Measurements from ENCODE around the gene MTCH1.
"Not testable (repeated sequence)": the region's sequence is repeated elsewhere in the genome, so short reads cannot be mapped to it uniquely, and the experiment has no call there.

Gene MTCH1

DNA sequence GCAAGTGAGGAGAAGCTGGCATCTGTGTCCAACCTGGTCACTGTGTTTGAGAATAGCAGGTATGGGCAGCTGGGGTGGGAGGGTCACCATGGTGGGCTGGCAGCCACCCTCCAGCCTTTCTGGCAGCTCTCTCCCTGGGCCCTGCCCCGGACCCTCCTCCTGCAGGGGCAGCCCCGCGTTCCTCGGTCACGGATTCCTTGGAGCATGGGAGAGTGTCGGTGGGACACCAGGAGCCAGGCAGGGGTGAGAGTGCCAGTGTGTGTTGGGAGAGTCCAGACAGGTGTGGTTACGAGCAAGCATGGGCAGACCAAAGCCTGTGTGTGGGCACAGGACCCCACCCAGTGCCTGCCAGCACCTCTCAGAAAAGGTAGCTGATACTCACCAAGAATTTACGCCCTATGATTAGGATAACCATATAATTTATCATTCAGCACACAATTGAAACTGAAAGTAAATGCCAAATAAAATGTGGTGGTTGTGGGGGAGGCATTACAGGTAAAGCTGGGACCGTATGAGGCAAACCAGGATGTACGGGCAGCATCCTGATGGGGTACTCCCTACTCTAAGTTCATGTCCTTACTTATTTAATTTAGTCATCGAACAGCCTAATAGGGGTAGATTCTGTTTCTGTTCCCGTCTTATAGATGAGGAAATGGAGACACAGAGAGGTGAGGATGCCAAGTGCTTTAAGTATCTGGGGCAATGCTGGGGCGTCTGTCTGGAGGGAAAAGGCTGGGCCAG, 20.0 kb upstream of the MTCH1 start:
- H3K27ac ChIP-seq (ENCODE audit: insufficient read depth, low read length, poor library complexity, severe bottlenecking), result no peak overlapping the region
- no peak overlapping the region for H3K4me3 ChIP-seq (ENCODE audit: insufficient read depth, low read depth, low read length, poor library complexity, severe bottlenecking)
- no peaks in the 10 kb centered on the region for H3K36me3 ChIP-seq (ENCODE audit: control insufficient read depth, insufficient read depth, low read length)
- H3K27me3 ChIP-seq (replicated peaks; ENCODE audit: control insufficient read depth, insufficient read depth, low read length, poor library complexity, severe bottlenecking), result no peaks in the 10 kb centered on the region
- DNase-seq, result no peak
- H3K4me1 ChIP-seq (ENCODE audit: control insufficient read depth, insufficient read depth, low read length, poor library complexity, severe bottlenecking), result no peaks in the 10 kb centered on the region
- no peaks in the 10 kb centered on the region for H3K9me3 ChIP-seq (ENCODE audit: control insufficient read depth, low read length)

DNA sequence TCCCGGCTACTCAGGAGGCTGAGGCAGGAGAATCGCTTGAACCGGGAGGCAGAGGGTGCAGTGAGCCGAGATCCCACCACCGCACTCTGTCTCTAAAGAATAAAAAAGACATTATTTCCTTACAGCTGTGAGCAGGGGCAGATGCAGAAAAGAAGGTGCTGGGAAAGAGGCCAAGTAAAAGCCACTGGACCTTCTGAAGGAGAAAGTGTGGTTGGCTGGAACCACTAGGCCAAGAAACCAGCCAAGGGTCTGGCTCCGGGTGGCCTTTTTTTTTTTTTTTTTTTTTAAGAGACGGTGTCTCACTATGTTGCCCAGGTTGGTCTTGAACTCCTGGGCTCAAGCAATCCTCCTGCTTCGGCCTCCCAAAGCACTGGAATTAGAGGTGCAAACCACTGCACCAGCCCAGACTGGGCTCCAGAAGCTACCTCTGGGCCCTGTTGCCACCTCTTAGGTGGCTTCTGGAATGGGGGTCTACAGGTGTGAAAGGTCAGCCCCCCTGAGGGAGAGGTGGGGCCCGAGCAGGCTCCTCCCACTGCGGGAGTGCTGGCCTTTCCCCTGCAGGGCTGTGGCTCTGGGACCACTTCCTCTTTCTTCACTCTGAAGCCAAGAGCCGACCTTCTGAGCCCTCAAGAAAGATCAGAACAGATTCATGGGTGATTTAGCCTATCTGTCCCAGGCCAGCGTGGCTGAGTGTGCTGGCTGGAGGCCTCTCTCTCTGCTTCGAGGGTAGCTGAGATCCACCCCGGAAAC, 19.2 kb upstream of the MTCH1 start, which contains the start of gene FGD2:
FGD2 (plus strand) TSS at position 595 of the 750 bp plus-strand sequence. CDS start 163 bp downstream, outside the sequence.
- no peaks in the 10 kb centered on the region for H3K4me1 ChIP-seq (ENCODE audit: control insufficient read depth, insufficient read depth, low read length, poor library complexity, severe bottlenecking)
- H3K36me3 ChIP-seq (ENCODE audit: control insufficient read depth, insufficient read depth, low read length), result no peaks in the 10 kb centered on the region
- no peak within 1 kb of the TSS for H3K27ac ChIP-seq (ENCODE audit: insufficient read depth, low read length, poor library complexity, severe bottlenecking)
- no peaks in the 10 kb centered on the region for H3K27me3 ChIP-seq (replicated peaks; ENCODE audit: control insufficient read depth, insufficient read depth, low read length, poor library complexity, severe bottlenecking)
- no peak within 1 kb of the TSS for H3K4me3 ChIP-seq (ENCODE audit: insufficient read depth, low read depth, low read length, poor library complexity, severe bottlenecking)
- no peak for DNase-seq
- H3K9me3 ChIP-seq (ENCODE audit: control insufficient read depth, low read length), result no peaks in the 10 kb centered on the region

- DNase-seq, result no peak
- Histone ChIP-seq H3K36me3 (ENCODE audit: control insufficient read depth, insufficient read depth, low read length) (no peaks in the 10 kb centered on the region), H3K27me3 (replicated peaks; ENCODE audit: control insufficient read depth, insufficient read depth, low read length, poor library complexity, severe bottlenecking) (no peaks in the 10 kb centered on the region), H3K4me3 (ENCODE audit: insufficient read depth, low read depth, low read length, poor library complexity, severe bottlenecking) (no peak overlapping the region), H3K27ac (ENCODE audit: insufficient read depth, low read length, poor library complexity, severe bottlenecking) (no peak overlapping the region), H3K4me1 (ENCODE audit: control insufficient read depth, insufficient read depth, low read length, poor library complexity, severe bottlenecking) (no peaks in the 10 kb centered on the region), H3K9me3 (ENCODE audit: control insufficient read depth, low read length) (no peaks in the 10 kb centered on the region)
Observed at GRCh38 chr6:37004044-37004980, 18.3 kb upstream of the MTCH1 start.

- H3K9me3 ChIP-seq (ENCODE audit: control insufficient read depth, low read length), result no peaks in the 10 kb centered on the region
- H3K4me3 ChIP-seq (ENCODE audit: insufficient read depth, low read depth, low read length, poor library complexity, severe bottlenecking), result no peak overlapping the region
- no peaks in the 10 kb centered on the region for H3K36me3 ChIP-seq (ENCODE audit: control insufficient read depth, insufficient read depth, low read length)
- H3K27ac ChIP-seq (ENCODE audit: insufficient read depth, low read length, poor library complexity, severe bottlenecking), result no peak overlapping the region
- DNase-seq, result no peak
- H3K27me3 ChIP-seq (replicated peaks; ENCODE audit: control insufficient read depth, insufficient read depth, low read length, poor library complexity, severe bottlenecking), result no peaks in the 10 kb centered on the region
- no peaks in the 10 kb centered on the region for H3K4me1 ChIP-seq (ENCODE audit: control insufficient read depth, insufficient read depth, low read length, poor library complexity, severe bottlenecking)
Observed at GRCh38 chr6:36999751-37000125, 13.7 kb upstream of the MTCH1 start.

GRCh38 chr6:36999061-36999750, 13.2 kb upstream of the MTCH1 start:
- Histone ChIP-seq H3K27ac (ENCODE audit: insufficient read depth, low read length, poor library complexity, severe bottlenecking) (no peak overlapping the region), H3K4me3 (ENCODE audit: insufficient read depth, low read depth, low read length, poor library complexity, severe bottlenecking) (no peak overlapping the region), H3K9me3 (ENCODE audit: control insufficient read depth, low read length) (no peaks in the 10 kb centered on the region), H3K4me1 (ENCODE audit: control insufficient read depth, insufficient read depth, low read length, poor library complexity, severe bottlenecking) (no peaks in the 10 kb centered on the region), H3K27me3 (replicated peaks; ENCODE audit: control insufficient read depth, insufficient read depth, low read length, poor library complexity, severe bottlenecking) (no peaks in the 10 kb centered on the region), H3K36me3 (ENCODE audit: control insufficient read depth, insufficient read depth, low read length) (no peaks in the 10 kb centered on the region)
- DNase-seq, result no peak

DNA sequence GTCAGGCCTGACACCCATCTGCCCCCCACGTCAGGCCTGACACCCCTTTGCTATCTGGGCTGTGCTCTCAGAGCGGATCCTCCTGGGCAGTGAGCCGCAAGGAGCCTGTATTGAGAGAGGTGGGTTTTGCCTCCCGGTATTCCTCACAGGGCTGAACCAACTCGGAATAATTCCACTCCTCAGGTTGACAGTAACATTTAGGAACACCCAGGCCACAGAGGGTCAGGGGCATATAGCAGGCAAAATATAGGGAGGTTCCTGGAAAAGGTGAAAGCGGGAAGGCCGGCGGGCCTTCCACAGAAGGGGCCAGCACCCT, 12.7 kb upstream of the MTCH1 start:
- Histone ChIP-seq H3K4me1 (ENCODE audit: control insufficient read depth, insufficient read depth, low read length, poor library complexity, severe bottlenecking) (no peaks in the 10 kb centered on the region), H3K36me3 (ENCODE audit: control insufficient read depth, insufficient read depth, low read length) (no peaks in the 10 kb centered on the region), H3K27me3 (replicated peaks; ENCODE audit: control insufficient read depth, insufficient read depth, low read length, poor library complexity, severe bottlenecking) (no peaks in the 10 kb centered on the region), H3K27ac (ENCODE audit: insufficient read depth, low read length, poor library complexity, severe bottlenecking) (no peak overlapping the region), H3K9me3 (ENCODE audit: control insufficient read depth, low read length) (no peaks in the 10 kb centered on the region), H3K4me3 (ENCODE audit: insufficient read depth, low read depth, low read length, poor library complexity, severe bottlenecking) (no peak overlapping the region)
- DNase-seq, result no peak

- Histone ChIP-seq H3K27me3 (replicated peaks; ENCODE audit: control insufficient read depth, insufficient read depth, low read length, poor library complexity, severe bottlenecking) (no peaks in the 10 kb centered on the region), H3K36me3 (ENCODE audit: control insufficient read depth, insufficient read depth, low read length) (no peaks in the 10 kb centered on the region), H3K4me1 (ENCODE audit: control insufficient read depth, insufficient read depth, low read length, poor library complexity, severe bottlenecking) (no peaks in the 10 kb centered on the region), H3K9me3 (ENCODE audit: control insufficient read depth, low read length) (no peaks in the 10 kb centered on the region), H3K27ac (ENCODE audit: insufficient read depth, low read length, poor library complexity, severe bottlenecking) (no peak overlapping the region), H3K4me3 (ENCODE audit: insufficient read depth, low read depth, low read length, poor library complexity, severe bottlenecking) (no peak overlapping the region)
- no peak for DNase-seq
Observed at GRCh38 chr6:36997811-36998722, 12.1 kb upstream of the MTCH1 start.

- not testable (repeated sequence) for H3K27ac ChIP-seq (ENCODE audit: insufficient read depth, low read length, poor library complexity, severe bottlenecking); H3K36me3 ChIP-seq (ENCODE audit: control insufficient read depth, insufficient read depth, low read length); H3K4me3 ChIP-seq (ENCODE audit: insufficient read depth, low read depth, low read length, poor library complexity, severe bottlenecking); DNase-seq; H3K27me3 ChIP-seq (replicated peaks; ENCODE audit: control insufficient read depth, insufficient read depth, low read length, poor library complexity, severe bottlenecking); H3K4me1 ChIP-seq (ENCODE audit: control insufficient read depth, insufficient read depth, low read length, poor library complexity, severe bottlenecking); H3K9me3 ChIP-seq (ENCODE audit: control insufficient read depth, low read length)
Observed at GRCh38 chr6:36990401-36990800, 4.4 kb upstream of the MTCH1 start.

- DNase-seq, result no peak
- Histone ChIP-seq H3K4me1 (ENCODE audit: control insufficient read depth, insufficient read depth, low read length, poor library complexity, severe bottlenecking) (peaks cover 16% of the 10 kb centered on the region), H3K4me3 (ENCODE audit: insufficient read depth, low read depth, low read length, poor library complexity, severe bottlenecking) (no peak overlapping the region), H3K36me3 (ENCODE audit: control insufficient read depth, insufficient read depth, low read length) (peaks cover 2% of the 10 kb centered on the region), H3K27me3 (replicated peaks; ENCODE audit: control insufficient read depth, insufficient read depth, low read length, poor library complexity, severe bottlenecking) (no peaks in the 10 kb centered on the region), H3K9me3 (ENCODE audit: control insufficient read depth, low read length) (no peaks in the 10 kb centered on the region), H3K27ac (ENCODE audit: insufficient read depth, low read length, poor library complexity, severe bottlenecking) (no peak overlapping the region)
Observed at GRCh38 chr6:36989264-36989663, 3.3 kb upstream of the MTCH1 start.
